K562 (cell line): ENCODE data around the gene AFDN. TPM values are rescaled to one million over a fixed set of nuclear protein-coding genes. Genes with fewer than 3 reads are reported as not detected.

Experiments
- DNMT1 ChIP-seq: fragments of 450-650 bp; IDR thresholded peaks from 2 replicates; pipeline ENCODE4 v1.6.1; 2016; ENCODE audit warnings: antibody characterized with exemption, mild to moderate bottlenecking
- FOXM1 ChIP-seq, 2 experiments: fragments of 450-650 bp in 1 of 2; sonication (generic) in 1 of 2; formaldehyde crosslinking in 1 of 2; IDR thresholded peaks; 2 replicates each; pipeline versions ENCODE4 v1.6.1 to v1.9.0; 2017 to 2022; ENCODE audit warnings: low read depth in 2 of 2, mild to moderate bottlenecking in 2 of 2, missing genetic modification reagents in 1 of 2, moderate library complexity in 1 of 2
- PBX2 ChIP-seq, 2 experiments: IDR thresholded peaks in 1 of 2; conservative IDR thresholded peaks in 1 of 2; 2 replicates each; pipeline ENCODE4 v1.6.1; 2016; ENCODE audit warnings: low read depth in 2 of 2, mild to moderate bottlenecking in 1 of 2, missing compliant biosample characterization in 1 of 2, missing genetic modification characterization in 1 of 2, moderate library complexity in 1 of 2
- POLR2B ChIP-seq: fragments of 450-650 bp; IDR thresholded peaks from 2 replicates; pipeline ENCODE4 v1.6.1; 2018; ENCODE audit warnings: low read depth; ENCODE audit not compliant: partially characterized antibody
- RREB1 ChIP-seq: fragments of 250-450 bp; sonication (Bioruptor Pico); IDR thresholded peaks from 2 replicates; pipeline ENCODE4 v1.4.0; 2020
- SMAD2 ChIP-seq: fragments of 150-350 bp; IDR thresholded peaks from 2 replicates; pipeline ENCODE4 v1.6.1; 2014; ENCODE audit warnings: low read depth, mild to moderate bottlenecking, low read length
- SMARCA4 ChIP-seq: fragments of 450-650 bp; IDR thresholded peaks from 2 replicates; pipeline ENCODE4 v1.6.1; 2016
- SREBF2 ChIP-seq: sonication (generic); formaldehyde crosslinking; IDR thresholded peaks from 2 replicates; pipeline ENCODE4 v1.4.0; 2020; ENCODE audit warnings: mild to moderate bottlenecking, missing genetic modification reagents
- THRAP3 ChIP-seq: fragments of 450-650 bp; IDR thresholded peaks from 2 replicates; pipeline ENCODE4 v1.6.1; 2016; ENCODE audit warnings: mild to moderate bottlenecking, inconsistent platforms, borderline replicate concordance
- TOE1 ChIP-seq, 2 experiments: fragments of 450-650 bp in 1 of 2; sonication (generic) in 1 of 2; formaldehyde crosslinking in 1 of 2; IDR thresholded peaks; 2 replicates each; pipeline versions ENCODE4 v1.7.1 to v1.8.0; 2016 to 2022; ENCODE audit warnings: borderline replicate concordance in 2 of 2, mild to moderate bottlenecking in 2 of 2, antibody characterized with exemption in 1 of 2, inconsistent platforms in 1 of 2, low read depth in 1 of 2, missing genetic modification reagents in 1 of 2, moderate library complexity in 1 of 2
- polyA plus RNA-seq, 8 experiments: library from polyadenylated mRNA; depleted of rRNA in 4 of 8; stranded (reverse) in 5 of 8; unstranded in 3 of 8; fragments of >200 nt; fragmentation: Nextera tagmentation in 2 of 8; fragmentation: Illumina TruSeq in 1 of 8; extraction: Ambion mirVana in 2 of 8; extraction: Trizol in 1 of 8; gene quantifications; 2 replicates each; pipeline versions ENCODE4 v1.2.1 to v1.2.3, GENCODE V29; 2011 to 2014; ENCODE audit warnings: inconsistent platforms in 1 of 8, missing spikeins in 1 of 8
- total RNA-seq, 7 experiments: library from RNA; depleted of rRNA in 6 of 7; stranded (reverse); fragments of >200 nt in 6 of 7; fragmentation: Illumina TruSeq in 2 of 7; extraction: Trizol in 2 of 7; gene quantifications; 2 replicates each; pipeline versions ENCODE4 v1.2.1 to v1.2.3, GENCODE V29; 2011 to 2021; ENCODE audit warnings: low replicate concordance in 1 of 7
- TF ChIP-seq, protein P1 (sequence below): sonication (generic); formaldehyde crosslinking; IDR thresholded peaks from 2 replicates; pipeline ENCODE4 v1.8.1; 2023; ENCODE audit warnings: mild to moderate bottlenecking, missing genetic modification reagents

AFDN gene
- total and polyA plus RNA-seq, 9 of the 15 experiments (the other 6 are each of a cell fraction or from before 2014, with no cell fraction given), result 7.2 to 129 (median 105) TPM

DNA sequence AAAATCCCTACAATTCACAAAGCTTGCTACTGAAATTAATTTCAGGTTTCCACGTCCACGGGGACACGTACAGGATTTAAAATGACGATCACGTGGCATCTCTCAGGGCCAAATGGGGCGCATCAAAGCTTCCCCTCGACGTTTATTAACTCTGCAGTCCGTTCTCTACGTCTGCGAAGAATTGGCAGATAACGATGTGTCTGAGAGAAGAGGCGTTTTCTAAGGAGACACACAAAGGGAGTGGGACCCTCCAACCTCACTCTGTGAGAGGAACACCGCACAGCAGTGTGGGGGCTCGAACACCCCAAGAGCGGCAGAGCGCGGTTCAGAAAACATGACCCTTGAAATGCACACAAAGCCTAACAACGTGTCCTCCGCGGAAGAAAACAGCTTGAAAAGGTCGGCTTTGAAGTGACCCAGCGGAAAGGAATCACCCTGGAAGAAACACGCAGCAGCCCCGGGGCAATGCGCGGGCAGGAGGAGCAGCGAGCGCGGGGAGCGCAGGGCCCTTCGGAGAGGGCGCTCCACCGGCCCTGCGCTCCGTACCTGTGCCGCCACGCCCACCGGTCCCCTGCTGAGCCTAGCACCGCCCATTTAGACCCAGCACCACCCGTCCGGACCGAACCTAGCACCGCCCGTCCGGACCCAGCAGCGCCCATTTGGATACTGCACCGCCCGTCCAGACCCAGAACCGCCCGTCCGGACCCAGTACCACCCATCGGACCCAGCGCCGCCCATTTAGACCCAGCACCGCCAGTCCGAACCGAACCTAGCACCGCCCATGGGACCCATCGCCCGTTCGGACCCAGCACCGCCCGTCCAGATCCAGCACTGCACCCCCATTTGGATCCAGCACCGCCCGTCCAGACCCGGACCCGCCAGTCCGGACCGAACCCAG is 1.1 kb upstream of the AFDN start (continued):
- no peak for TF ChIP-seq PBX2 (CRISPR knock-in tag; IDR thresholded peaks at IDR 0.05; ENCODE audit: low read depth)
- no peak for TF ChIP-seq PBX2 (tag; conservative IDR thresholded peaks at IDR 0.05; ENCODE audit: low read depth)
- 0 out of 2 replicates have a peak, but pooled peaks have one; percentile 22 for TF ChIP-seq FOXM1 (IDR thresholded peaks at IDR 0.05; ENCODE audit: low read depth)
- no peak for TF ChIP-seq FOXM1 (CRISPR knock-in tag; IDR thresholded peaks at IDR 0.05; ENCODE audit: low read depth)
- no peak for TF ChIP-seq SREBF2 (CRISPR knock-in tag)
- no peak for TF ChIP-seq POLR2B
- TF ChIP-seq SMAD2, result no peak
- no peak for TF ChIP-seq RREB1
- peak; percentile 96; the same call in 1 of the 2 replicates for TF ChIP-seq DNMT1
- TF ChIP-seq TOE1 (IDR thresholded peaks at IDR 0.05; ENCODE audit: borderline replicate concordance), result no peak; the same call in 1 of the 2 replicates
- TF ChIP-seq TOE1 (CRISPR knock-in tag; IDR thresholded peaks at IDR 0.05; ENCODE audit: borderline replicate concordance, low read depth), result no peak
- no peak for TF ChIP-seq SMARCA4
- TF ChIP-seq THRAP3, result no peak
- TF ChIP-seq, protein P1, sequence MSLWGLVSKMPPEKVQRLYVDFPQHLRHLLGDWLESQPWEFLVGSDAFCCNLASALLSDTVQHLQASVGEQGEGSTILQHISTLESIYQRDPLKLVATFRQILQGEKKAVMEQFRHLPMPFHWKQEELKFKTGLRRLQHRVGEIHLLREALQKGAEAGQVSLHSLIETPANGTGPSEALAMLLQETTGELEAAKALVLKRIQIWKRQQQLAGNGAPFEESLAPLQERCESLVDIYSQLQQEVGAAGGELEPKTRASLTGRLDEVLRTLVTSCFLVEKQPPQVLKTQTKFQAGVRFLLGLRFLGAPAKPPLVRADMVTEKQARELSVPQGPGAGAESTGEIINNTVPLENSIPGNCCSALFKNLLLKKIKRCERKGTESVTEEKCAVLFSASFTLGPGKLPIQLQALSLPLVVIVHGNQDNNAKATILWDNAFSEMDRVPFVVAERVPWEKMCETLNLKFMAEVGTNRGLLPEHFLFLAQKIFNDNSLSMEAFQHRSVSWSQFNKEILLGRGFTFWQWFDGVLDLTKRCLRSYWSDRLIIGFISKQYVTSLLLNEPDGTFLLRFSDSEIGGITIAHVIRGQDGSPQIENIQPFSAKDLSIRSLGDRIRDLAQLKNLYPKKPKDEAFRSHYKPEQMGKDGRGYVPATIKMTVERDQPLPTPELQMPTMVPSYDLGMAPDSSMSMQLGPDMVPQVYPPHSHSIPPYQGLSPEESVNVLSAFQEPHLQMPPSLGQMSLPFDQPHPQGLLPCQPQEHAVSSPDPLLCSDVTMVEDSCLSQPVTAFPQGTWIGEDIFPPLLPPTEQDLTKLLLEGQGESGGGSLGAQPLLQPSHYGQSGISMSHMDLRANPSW, result no peak
